Measurements from ENCODE around the gene PDHB.
"Not testable (repeated sequence)": the region's sequence is repeated elsewhere in the genome, so short reads cannot be mapped to it uniquely, and the experiment has no call there.

The PDHB gene

DNA sequence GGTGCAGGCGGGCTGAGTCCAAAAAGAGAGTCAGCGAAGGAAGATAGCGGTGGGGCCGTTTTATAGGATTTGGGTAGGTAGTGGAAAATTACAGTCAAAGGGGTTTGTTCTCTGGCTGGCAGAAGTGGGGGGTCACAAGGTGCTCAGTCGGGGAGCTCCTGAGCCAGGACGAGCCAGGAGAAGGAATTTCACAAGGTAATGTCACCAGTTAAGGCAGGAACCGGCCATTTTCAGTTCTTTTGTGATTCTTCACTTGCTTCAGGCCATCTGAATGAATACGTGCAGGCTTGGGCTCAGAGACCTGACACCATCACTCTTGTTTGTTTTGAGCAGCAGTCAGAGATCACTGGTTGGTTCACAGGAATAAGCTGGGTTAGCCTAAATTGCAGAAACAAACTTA is 3.6 kb upstream of the PDHB start:
- DNase-seq (ENCODE audit: low spot score): not testable (repeated sequence)

DNA sequence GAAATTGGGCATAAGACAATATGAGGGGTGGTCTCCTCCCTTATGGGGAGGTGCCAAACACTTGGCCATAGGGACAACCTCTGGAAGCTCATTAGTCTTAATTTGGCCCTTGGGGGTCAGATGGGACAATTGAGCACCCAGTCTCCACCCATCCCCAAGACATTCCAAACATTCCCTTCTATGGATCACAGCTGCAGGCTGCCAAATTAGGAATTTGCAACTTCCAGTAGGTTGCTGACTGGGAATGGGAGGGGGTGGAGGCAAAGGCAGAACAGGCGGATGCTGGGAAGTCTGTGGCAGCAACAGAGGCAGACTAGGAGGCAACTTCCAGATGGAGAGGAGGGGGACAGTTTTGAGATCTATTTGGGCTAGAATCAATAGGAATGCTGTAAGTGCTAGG is 1.4 kb upstream of the PDHB start:
- DNase-seq (ENCODE audit: low spot score): peak; percentile 62

DNA sequence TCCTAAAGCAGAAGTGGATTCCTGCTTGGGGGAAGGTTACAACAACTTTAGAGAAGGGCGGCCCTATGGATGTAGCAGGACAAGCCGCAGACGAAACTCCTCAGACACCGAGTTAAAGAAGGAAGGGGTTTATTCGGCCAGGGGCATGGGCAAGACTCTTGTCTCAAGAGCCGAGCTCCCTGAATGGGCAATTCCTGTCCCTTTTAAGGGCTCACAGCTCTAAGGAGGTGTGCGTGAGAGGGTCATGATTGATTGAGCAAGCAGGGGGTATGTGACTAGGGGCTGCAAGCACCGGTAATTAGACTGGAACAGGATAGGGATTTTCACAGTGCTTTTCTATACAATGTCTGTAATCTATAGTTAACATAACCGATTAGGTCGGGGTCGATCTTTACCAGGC is 879 bp upstream of the PDHB start:
- DNase-seq (ENCODE audit: low spot score): peak; percentile 50

DNA sequence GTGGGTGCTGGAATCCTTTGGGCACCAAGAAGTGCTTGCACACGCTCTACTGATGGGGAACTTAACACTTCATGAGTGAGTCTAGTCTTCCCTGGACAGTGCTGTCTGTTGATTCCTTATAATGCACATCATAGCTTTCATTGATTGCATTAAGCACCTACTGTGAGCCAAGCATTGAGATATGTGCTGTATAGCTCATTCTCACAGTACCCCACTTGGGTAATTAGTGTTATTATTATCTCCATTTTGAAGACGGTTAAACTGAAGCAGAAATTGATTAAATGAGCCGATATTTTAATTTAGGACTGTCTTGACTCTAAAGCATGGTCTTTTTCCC is 504 bp upstream of the PDHB start:
- DNase-seq (ENCODE audit: low spot score): no peak

DNA sequence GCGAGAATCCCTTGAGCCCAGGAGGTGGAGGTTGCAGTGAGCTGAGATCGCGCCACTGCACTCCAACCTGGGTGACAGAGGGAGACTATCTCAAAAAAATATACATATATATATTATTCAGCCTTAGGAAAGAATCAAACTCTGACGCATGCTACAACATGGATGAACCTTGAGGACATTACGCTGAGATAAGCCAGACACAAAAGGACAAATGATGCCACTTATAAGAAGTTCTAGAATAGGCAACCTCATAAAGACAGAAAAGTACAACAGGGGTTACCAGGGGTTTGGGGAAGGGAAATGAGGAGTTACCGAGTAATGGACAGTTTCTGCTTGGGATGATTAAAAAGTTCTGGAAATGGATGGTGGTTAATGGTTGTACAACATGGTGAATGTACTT is 727 bp downstream of the PDHB start:
- DNase-seq (ENCODE audit: low spot score): no peak

DNA sequence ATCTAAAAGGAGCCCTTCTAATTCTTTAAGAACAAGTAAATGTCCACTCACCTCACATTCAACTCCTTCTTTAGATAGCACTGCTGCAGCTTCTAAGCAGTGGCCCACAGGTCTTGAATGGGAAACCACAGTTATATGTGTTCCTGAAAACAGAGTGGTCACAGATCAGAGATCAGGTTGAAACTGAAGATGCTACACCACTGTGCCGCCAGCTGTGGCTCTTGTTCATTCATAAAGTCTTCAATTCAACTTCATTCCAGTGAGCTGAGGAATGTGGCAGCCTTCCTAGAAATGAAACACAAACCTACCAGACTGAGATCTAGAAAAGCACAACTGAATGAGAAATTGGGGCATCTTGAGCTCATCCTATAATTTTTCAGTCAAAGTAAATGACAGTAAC is 4.0 kb downstream of the PDHB start:
- no peak for DNase-seq (ENCODE audit: low spot score)

DNA sequence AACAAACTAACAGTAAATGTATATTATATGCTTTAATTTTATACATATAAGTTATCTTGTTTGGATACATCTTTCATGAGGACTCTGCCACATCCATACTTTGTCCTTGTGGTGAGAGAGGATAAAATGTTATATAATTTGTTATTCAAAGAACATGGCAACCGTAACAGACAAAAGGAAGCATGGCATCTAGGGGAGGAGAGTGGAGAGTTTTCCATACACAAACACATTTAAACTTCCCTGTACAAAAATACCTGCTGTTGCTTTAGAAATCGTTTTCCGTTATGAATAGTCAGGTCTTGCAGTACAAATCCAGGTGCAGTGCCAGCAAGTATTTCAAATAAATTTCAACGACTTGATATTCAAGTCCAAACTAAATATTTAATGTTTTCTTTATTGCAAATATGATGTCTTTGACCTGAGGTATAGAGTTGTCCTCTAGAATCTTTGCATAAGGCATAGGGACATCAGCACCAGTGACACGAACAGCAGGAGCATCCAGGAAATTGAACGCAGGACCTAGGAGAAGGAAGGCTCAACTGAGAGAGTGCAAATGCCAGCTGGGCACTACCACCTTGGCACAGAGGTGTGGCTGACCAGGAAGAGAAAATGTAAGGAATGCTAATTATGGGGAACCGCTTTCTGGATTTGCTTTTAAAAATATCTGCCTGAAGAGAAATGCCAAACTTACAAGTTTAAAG is 5.8 kb downstream of the PDHB start:
- DNase-seq (ENCODE audit: low spot score): no peak

DNA sequence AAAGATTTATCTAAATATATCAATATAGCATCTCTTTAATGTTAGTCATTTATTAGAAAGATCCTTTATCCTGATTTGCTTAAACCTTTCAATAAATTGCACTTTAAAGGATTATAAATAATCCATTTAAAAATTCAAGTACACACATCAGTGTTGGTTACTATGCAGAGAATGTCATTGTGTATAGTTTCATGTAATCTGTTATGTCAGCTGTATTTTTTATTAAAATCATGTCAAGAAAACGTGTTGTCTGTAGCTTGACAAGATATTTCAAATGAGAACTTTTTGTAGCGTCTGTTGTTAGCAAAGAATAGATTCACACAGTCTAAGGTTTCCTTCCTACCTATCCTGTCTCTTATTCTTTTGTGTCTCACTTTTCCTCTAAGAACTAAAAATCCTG is 7.8 kb downstream of the PDHB start:
- no peak for DNase-seq (ENCODE audit: low spot score)

DNA sequence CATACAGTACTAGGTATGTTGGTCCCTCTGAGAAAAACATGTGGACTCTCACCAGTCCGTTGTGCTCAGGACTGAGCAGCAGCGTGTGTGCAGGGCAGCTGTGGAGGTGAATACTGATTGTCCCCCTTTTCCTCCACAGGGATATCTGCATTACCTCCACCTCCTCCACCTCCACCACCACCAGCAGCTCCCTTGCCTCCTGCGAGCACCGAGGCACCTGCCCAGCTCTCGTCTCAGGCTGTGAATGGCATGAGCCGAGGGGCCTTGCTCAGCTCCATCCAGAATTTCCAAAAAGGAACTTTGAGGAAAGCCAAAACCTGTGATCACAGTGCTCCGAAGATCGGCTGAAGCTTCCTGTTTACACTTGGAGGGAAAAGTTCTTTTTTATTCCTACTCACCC is 9.0 kb downstream of the PDHB start:
- no peak for DNase-seq (ENCODE audit: low spot score)

DNA sequence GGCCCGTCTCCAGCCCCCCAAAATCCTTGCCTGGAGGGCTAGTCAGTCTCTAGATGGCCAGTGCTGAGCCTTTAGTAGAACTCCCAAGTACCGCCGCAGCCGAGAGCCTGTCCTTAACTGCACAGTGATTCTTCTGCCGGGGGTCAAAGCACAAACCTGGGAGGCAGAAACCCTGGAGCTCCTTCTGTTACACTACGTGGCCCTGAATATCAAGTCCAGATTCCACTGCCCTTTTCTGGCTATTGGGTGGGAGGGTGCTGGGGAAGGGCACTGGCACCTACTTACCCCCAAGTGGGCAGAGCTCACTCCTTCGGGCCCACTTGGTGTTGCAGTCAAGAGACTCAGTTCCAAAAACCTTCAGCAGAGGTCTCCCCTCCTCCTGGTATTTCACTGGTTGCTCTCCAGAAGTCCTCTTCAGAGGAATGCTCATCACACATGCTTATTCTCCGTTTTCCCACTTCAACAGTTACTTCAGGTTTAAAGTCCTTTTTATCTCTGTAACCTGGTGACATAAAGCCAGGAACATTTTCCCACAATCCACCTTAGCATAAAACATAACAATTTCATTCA is 10.8 kb downstream of the PDHB start:
- DNase-seq (ENCODE audit: low spot score): no peak

DNA sequence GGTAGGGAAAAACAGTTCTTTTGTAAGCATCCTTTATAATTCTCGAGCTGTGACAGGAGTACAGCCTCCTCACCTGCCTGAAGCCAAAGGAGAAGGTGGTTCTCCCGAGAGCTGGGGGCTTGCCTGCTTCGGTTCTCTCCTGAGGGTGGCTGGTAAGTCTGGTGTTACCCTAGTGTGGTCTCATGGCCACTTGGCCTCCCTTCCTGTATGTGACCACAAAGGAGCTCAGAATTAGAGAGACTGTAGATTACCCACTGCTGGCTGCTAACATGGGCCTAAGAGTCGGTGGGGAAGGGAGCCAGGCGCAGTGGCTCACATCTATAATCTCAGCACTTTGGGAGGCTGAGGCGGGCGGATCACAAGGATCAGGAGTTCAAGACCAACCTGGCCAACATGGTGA is 12.6 kb downstream of the PDHB start:
- DNase-seq (ENCODE audit: low spot score): no peak

DNA sequence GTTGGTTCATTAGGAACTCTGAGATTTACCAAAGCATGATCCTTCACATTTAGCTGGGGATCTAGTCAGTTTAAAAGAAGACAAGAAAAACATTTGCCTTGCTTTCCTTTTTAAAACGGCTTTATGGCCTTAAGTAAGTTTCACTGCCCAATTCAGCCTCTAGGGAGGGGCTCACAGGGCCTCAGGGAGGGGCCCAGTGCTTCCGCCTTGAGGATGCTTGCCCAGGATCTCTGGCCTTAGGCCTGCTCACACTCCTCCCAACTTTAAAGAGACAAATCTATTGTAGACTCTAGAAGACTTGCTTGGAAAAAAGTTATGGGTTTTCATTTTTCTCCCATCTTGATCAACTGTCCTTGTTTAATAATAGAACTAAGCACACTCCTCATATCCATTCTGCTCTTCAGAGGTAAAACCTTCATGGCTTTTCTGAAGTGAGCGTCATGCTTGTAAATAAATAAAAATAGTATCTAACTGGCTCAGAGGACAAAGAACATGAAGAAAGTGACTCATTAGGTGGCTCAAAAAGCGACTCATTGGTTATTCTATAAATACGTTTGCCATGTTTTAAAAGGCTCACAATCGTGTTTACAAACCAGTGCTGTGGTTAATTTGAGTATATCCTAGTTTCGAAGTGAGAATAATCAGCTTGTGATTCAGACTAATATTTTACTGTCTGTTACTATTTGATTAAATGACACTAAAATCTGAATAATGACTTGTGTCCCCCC is 13.7 kb downstream of the PDHB start:
- DNase-seq (ENCODE audit: low spot score): no peak

DNA sequence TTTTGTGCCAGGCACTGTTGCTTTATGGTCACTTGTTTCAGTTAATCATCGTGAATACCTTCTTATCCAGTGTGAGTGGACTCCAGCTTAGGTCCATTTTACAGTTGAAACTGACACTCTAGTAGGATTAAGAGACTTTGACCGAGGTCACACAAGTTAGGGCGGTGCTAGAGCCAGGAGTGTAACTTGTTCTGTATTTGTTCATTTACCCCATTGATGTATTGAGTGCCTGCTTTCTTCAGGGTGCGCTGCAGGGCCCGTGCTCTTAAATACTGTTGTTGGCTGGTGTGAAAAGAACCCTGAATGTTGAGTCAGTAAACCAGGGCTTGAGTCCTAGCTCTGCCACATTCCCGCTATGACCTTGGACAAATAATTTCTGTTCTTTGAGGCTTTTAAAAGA is 15.4 kb downstream of the PDHB start:
- no peak for DNase-seq (ENCODE audit: low spot score)

DNA sequence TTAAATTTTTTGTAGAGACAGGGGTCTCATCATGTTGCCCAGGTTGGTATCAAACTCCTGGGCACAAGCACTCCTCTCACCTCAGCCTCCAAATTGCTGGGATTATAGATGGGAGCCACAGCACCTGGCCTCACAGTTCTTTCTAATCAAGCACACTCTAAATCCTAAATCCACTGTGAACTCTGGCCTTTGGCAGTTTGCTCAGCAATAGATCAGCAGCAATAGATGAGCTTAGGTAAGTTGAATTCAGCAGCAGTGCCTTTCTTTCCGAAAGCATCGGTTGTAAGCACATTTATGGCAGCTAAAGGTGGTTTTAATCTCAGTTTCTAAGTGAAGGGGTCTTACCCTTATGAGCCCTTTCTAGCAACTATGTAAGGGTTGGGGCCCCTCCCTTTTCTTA is 16.6 kb downstream of the PDHB start:
- DNase-seq (ENCODE audit: low spot score): no peak

DNA sequence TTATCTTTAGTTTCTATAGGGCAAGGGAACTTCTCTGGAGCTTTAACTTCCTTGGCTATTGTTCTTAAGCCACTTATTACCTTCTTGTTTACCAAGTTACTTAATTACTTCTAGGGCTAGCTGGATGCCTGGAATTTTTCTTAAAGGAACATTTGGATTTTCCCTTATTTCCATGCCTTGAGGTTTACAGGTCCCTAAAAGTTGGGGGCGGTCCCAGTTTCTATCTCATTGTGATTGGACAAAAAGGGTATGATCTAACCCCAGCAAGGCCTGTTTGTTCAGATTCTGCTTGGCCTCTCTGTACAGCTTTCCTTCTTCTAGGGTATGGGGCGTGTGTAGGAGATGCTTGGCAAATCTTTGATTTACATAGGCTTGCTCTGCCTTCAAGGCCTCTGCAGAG is 17.4 kb downstream of the PDHB start:
- DNase-seq (ENCODE audit: low spot score): no peak

DNA sequence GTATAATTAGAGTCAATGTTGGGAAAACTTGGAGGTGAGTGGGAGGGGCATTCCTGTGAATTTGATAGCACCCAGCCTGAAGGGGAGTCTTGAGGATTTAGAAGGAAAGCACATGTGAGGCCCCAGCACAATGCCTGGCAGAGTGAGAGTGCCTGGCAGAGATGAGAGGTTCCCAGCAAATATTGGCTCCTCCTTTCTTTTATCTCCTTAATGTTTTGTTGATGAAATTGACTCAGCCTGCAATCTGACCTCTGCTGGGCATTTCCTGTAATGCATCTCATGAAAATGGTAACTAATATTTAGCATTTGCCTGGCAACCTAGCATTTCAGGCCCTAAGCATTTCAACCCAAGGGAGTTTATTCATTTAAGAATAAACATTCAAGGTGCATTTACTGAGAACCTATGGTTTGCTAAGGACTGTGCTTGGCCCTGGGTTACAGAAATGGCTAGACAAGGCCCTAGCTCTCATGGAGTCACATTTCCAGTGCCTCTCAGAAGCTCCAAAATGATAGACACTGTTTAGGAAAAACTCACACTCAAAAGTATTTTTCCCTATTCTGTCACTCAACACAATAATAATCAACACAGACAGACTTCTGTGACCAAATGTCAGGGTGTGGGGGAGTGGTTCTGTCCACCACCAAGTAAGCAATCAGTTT is 19.0 kb downstream of the PDHB start:
- no peak for DNase-seq (ENCODE audit: low spot score)

DNA sequence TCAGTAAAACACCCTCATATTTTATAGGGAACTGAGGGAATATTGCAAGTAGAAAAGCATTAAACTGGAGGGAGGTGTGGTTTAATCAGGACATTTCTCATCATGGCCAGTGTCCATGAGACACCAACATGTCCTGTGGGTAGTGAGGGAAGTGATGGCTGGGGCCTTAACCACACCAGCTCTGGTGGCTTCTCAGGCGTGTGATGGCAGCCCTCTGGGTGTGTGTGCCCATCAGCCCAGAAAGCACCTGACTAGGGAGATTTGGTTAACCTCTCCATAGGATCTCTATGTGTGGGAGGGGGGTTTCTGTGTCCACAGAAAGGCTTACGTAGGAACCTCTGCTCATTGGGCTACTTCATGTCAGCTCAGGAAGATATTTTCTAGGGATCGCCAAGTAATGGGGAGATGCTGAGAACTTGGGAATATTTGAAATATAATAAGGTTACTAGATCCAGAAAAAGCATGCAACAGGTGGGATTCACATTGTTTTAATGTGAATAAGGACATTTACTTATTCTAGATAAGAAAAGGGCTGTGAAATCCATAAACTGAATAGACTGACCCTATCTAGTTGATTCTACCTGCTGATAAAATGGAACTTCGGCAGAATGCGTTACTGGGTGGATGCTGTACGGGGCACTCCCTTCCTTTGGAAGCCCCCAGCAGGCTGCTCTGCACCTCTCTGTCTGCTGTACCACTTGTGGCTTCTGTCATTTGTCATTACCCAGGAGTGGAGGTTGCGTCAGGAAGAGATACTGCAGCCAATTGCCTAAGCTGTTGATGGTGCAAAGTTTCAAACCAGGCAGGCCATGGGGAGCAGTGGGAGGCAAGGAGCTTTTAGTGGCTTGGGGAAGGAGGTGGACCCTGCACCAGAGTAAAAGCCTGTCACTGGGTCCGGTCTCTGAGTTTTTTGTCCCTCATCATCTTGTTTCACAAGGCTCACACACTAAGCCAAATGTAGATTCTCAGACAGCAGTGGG is 21.5 kb downstream of the PDHB start:
- DNase-seq (ENCODE audit: low spot score): no peak

DNA sequence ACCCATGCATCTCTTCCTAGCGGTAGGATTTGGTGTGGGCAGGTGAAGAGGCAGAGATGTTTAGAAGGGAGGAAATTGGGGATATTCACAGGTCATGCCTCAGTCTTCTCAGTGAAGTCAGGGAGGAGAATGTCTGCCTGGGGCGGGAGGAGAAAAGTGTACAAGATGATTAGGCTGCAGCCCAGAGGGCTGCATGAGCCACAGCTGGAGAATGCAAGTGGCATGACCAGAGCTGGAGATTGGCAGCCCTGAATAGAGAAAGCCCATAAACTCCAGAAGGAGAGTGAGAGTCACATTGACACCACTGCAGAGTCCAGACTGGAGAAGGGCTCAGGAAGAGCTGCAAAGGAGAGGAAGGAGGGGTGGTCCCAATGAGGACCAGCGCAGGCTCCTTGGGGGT is 22.6 kb downstream of the PDHB start:
- DNase-seq (ENCODE audit: low spot score): no peak

DNA sequence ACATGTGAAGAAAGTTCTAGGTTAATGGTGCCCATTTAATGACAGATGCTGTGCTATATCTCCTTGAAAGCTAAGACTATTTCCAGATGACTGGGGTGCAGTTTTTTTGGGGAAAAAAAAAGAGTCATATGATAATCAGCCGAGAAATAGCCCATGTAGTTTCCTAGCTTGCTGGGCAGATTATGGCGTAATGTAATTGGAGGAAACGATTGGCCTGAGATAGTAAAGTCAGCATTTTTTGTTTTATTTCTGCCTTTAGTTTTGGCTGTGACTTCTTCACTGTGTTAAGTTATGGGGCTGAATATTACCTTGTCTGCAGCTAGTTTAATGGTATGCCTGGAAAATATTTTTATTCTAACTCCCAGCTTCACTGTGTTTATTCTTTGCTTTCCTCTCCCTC is 24.0 kb downstream of the PDHB start:
- DNase-seq (ENCODE audit: low spot score): no peak

DNA sequence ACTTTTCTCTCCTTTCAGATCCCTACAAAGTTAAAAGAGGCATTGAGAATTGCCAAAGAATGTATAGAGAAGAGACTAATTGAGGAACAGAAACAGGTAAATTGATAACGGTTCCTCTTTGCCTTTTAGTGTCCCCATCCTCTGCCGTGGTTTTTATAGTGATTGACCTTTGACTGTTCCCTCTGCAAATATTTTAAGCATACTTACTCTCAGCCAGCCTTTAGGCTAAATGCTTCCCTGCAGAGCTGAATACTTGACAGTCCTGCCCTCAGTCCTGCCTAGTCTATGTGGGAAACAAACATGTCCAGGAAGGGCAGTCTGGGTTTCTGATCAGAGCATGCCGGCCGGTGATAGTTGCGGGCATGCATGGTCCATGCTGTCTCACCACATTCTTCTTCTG is 24.7 kb downstream of the PDHB start:
- DNase-seq (ENCODE audit: low spot score): no peak

DNA sequence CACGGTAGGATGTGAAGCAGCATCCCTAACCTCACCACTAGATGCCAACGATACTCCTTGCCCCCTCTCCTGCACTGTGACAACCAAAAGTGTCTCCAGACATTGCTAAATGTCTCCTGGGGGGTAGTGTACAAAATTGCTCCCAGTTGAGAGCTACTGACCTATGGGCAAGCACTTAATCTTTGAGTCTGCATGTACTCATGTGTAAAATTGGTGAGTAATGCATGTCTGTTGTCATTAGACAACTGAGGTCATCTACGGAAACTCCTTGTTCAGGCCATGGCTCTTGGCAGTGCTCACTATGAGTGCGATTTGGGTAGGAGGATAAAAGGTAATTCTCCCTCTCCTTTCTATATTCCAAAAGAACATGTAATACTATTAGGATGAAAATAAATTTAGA is 29.2 kb downstream of the PDHB start:
- no peak for DNase-seq (ENCODE audit: low spot score)

DNA sequence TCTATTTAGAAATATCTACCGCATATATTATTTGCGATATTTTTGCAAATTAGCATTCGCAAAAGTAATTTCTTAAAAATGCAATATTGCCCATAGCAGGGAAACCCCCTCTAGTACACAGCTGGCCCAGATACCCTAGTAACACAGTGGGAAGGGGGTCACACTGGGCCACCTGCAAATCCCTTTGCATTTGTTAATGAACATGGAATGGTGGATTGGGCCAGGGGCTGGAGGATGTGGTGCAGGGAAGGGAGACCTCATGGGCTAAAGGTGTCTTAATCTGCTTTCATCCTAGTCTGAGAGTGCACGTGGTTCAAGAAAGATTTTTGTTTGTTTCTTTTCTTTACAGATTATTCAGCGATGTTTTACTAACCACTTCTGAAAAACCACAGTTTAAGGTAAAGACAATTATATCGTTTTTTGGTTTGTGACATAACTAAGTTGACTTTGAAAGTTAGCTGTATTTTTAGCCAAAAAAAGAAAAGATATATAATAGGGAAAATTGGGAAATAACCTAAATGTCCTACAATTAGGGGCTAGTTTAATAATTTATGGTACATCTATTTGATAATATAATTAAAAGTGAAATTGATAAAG is 30.0 kb downstream of the PDHB start:
- no peak for DNase-seq (ENCODE audit: low spot score)

All from ecto neural progenitor cell (in vitro differentiated cells).